ENCODE measurements around the gene HS3ST3B1.

HS3ST3B1 gene

DNA sequence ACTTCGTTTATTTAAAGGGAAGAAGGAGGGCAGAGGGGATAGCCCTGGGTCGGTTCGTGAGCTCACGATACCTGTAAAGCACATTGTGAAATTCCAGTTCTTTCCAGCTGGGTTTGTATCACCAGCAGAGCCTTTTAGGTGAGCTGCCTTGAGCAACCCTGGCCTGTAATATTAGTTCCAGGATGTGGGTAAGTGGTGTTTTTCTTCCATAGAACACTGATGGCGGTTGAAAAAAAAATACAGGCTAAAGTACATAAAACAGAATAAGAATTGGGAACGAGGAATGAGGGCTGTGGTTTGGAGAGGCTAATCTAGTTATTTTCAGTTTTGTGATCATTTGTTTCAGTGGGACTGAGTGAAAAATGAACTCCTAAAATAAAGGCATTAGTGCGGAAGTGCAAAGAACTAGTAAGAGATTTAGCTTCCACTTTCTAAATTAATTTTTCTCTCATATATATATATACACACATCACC is 20.6 kb downstream of the HS3ST3B1 start:
- no peak overlapping the region for H3K27ac ChIP-seq (ENCODE audit: low read length)

DNA sequence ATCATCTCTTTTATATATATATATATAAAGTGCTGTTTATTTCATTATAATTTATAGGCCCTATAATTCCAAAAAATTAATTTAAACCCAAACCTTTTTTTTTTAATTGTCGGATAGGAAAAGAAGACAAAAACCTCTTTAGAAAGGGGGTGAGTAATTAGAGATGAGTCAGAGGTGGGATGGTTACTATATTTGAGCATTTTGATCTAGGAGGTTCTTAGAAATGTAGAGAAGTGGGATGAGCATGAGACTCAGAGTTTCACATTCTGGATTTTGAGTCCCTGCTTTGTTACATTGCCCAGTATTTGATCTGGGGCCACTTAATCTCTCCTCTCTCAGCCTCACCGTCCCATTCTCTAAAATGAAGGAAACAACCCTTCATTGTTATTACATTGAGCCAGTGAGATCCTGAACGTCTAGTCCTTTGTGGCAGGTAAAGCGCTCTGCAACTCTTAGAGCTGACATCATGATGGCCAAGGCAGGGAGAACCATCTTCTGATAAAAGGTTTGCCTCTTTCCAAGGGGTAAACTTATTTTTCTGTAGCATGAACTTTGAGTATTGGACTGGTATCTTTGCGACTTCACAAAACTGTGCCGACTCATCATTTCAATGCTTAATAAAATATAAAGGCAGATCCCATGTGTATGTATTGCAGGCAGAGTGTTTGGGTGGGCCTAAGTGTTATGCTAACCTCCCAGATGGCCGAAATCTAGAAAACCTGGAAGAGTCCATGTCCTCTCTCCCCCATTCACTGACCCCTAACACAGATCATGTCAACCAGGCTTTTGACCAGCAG is 21.3 kb downstream of the HS3ST3B1 start:
- H3K4me2 ChIP-seq (ENCODE audit: low read depth, low read length), result no peak overlapping the region
- no peaks in the 10 kb centered on the region for H3K4me1 ChIP-seq (ENCODE audit: low read length)

More for the DNA sequence above, 20.6 kb downstream of the HS3ST3B1 start:
- Histone ChIP-seq H3K9me2 (replicated peaks; ENCODE audit: insufficient read depth, low read length) (no peaks in the 10 kb centered on the region), H3K27me3 (replicated peaks; ENCODE audit: insufficient read depth, low read length) (no peaks in the 10 kb centered on the region), H3K4me2 (ENCODE audit: low read depth, low read length) (no peak overlapping the region), H3K79me2 (ENCODE audit: low read length) (no peaks in the 10 kb centered on the region), H3K4me1 (ENCODE audit: low read length) (no peaks in the 10 kb centered on the region), H3K9ac (ENCODE audit: low read length) (no peak overlapping the region), H2AFZ (ENCODE audit: low read length) (no peak overlapping the region), H3K4me3 (ENCODE audit: low read length) (no peak overlapping the region), H4K20me1 (ENCODE audit: insufficient read depth, low read length) (no peaks in the 10 kb centered on the region), H3F3A (ENCODE audit: insufficient read depth, low read length) (no peaks in the 10 kb centered on the region), H3K36me3 (replicated peaks; ENCODE audit: insufficient read depth, low read length) (no peaks in the 10 kb centered on the region), H3K9me3 (replicated peaks; ENCODE audit: insufficient read depth, low read length) (no peaks in the 10 kb centered on the region)
- DNase-seq, result no peak
- TF ChIP-seq, protein P1, sequence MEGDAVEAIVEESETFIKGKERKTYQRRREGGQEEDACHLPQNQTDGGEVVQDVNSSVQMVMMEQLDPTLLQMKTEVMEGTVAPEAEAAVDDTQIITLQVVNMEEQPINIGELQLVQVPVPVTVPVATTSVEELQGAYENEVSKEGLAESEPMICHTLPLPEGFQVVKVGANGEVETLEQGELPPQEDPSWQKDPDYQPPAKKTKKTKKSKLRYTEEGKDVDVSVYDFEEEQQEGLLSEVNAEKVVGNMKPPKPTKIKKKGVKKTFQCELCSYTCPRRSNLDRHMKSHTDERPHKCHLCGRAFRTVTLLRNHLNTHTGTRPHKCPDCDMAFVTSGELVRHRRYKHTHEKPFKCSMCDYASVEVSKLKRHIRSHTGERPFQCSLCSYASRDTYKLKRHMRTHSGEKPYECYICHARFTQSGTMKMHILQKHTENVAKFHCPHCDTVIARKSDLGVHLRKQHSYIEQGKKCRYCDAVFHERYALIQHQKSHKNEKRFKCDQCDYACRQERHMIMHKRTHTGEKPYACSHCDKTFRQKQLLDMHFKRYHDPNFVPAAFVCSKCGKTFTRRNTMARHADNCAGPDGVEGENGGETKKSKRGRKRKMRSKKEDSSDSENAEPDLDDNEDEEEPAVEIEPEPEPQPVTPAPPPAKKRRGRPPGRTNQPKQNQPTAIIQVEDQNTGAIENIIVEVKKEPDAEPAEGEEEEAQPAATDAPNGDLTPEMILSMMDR (IDR thresholded peaks at IDR 0.05; ENCODE audit: low read length), result no peak
- no peak for TF ChIP-seq EZH2phosphoT487 (IDR thresholded peaks at IDR 0.05; ENCODE audit: low read length)
- TF ChIP-seq EZH2 (optimal IDR thresholded peaks at IDR 0.05; ENCODE audit: low read depth, low read length), result no peak

DNA sequence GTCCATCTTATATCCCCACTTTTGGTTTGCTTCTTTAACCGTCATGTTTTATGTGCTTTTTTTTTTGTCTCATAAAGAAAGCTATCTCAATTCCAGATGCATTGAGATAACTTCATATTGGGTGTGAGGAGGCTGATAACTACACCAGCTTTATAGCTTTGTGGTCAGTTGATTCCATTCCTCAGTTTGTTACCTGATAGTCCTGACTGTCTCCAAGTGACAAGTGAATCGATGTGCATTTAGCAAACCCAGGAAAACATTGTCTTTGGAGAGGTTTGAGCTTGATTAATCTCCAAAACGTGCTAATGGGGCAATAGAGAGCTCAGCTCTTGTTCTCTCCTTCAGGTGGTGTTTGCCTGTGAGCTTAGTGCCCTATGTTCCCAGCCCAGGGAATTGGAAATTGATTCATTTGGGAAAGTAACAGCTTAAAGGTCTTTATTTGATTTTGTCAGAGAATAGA is 22.7 kb downstream of the HS3ST3B1 start:
- DNase-seq, result no peak

More for the DNA sequence above, 21.3 kb downstream of the HS3ST3B1 start:
- Histone ChIP-seq H3K27me3 (replicated peaks; ENCODE audit: insufficient read depth, low read length) (no peaks in the 10 kb centered on the region), H4K20me1 (ENCODE audit: insufficient read depth, low read length) (no peaks in the 10 kb centered on the region), H2AFZ (ENCODE audit: low read length) (no peak overlapping the region), H3K9ac (ENCODE audit: low read length) (no peak overlapping the region), H3K9me2 (replicated peaks; ENCODE audit: insufficient read depth, low read length) (no peaks in the 10 kb centered on the region), H3K27ac (ENCODE audit: low read length) (no peak overlapping the region), H3K9me3 (replicated peaks; ENCODE audit: insufficient read depth, low read length) (no peaks in the 10 kb centered on the region), H3K36me3 (replicated peaks; ENCODE audit: insufficient read depth, low read length) (no peaks in the 10 kb centered on the region), H3F3A (ENCODE audit: insufficient read depth, low read length) (no peaks in the 10 kb centered on the region), H3K79me2 (ENCODE audit: low read length) (no peaks in the 10 kb centered on the region), H3K4me3 (ENCODE audit: low read length) (no peak overlapping the region)
- TF ChIP-seq EZH2 (optimal IDR thresholded peaks at IDR 0.05; ENCODE audit: low read depth, low read length) (no peak), EZH2phosphoT487 (IDR thresholded peaks at IDR 0.05; ENCODE audit: low read length) (no peak)
- TF ChIP-seq, protein P1 (IDR thresholded peaks at IDR 0.05; ENCODE audit: low read length), result no peak
- DNase-seq, result no peak

More for the DNA sequence above, 22.7 kb downstream of the HS3ST3B1 start:
- Histone ChIP-seq H3K27me3 (replicated peaks; ENCODE audit: insufficient read depth, low read length) (no peaks in the 10 kb centered on the region), H3K4me2 (ENCODE audit: low read depth, low read length) (no peak overlapping the region), H2AFZ (ENCODE audit: low read length) (no peak overlapping the region), H3K79me2 (ENCODE audit: low read length) (no peaks in the 10 kb centered on the region), H4K20me1 (ENCODE audit: insufficient read depth, low read length) (no peaks in the 10 kb centered on the region), H3K9me3 (replicated peaks; ENCODE audit: insufficient read depth, low read length) (no peaks in the 10 kb centered on the region), H3K27ac (ENCODE audit: low read length) (no peak overlapping the region), H3K9me2 (replicated peaks; ENCODE audit: insufficient read depth, low read length) (no peaks in the 10 kb centered on the region), H3K4me3 (ENCODE audit: low read length) (no peak overlapping the region), H3K36me3 (replicated peaks; ENCODE audit: insufficient read depth, low read length) (no peaks in the 10 kb centered on the region), H3F3A (ENCODE audit: insufficient read depth, low read length) (no peaks in the 10 kb centered on the region), H3K4me1 (ENCODE audit: low read length) (no peaks in the 10 kb centered on the region), H3K9ac (ENCODE audit: low read length) (no peak overlapping the region)
- no peak for TF ChIP-seq EZH2phosphoT487 (IDR thresholded peaks at IDR 0.05; ENCODE audit: low read length)
- TF ChIP-seq EZH2 (optimal IDR thresholded peaks at IDR 0.05; ENCODE audit: low read depth, low read length), result no peak
- TF ChIP-seq, protein P1 (IDR thresholded peaks at IDR 0.05; ENCODE audit: low read length), result no peak
